DND-41 (cell line): ENCODE results near the gene TPGS2.

ENCODE experiments used
- EZH2 ChIP-seq: IDR thresholded peaks from 3 replicates; pipeline ENCODE4 v1.6.1; 2012; ENCODE audit warnings: borderline replicate concordance, low read depth, mild to moderate bottlenecking, moderate library complexity, low read length, inconsistent platforms; ENCODE audit not compliant: severe bottlenecking
- TF ChIP-seq, protein P1 (sequence below): IDR thresholded peaks from 2 replicates; pipeline ENCODE4 v1.5.1; 2012; ENCODE audit warnings: borderline replicate concordance, low read length, moderate library complexity, mild to moderate bottlenecking; ENCODE audit not compliant: poor library complexity, severe bottlenecking; ENCODE audit errors: extremely low read depth

DNA sequence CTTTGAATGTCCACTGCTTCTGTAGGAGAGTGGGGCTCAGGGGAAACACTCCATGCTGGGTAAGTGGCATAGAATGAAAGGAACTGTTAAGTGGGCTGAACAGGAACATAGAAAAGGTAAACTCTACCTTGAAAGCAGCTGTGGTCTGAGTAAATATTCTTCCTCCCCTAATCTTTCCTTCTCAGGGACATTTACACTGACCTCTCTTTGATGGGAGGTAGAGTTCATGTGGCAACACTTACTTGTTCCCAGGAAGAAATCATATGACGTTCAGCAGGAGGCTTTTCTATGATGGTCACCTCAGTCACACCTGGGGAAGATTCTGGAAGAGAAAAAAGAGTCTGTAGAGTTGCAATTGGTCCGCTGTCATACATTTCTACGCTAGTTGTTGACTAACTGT lies 10.2 kb downstream of the TPGS2 start:
- TF ChIP-seq, protein P1, sequence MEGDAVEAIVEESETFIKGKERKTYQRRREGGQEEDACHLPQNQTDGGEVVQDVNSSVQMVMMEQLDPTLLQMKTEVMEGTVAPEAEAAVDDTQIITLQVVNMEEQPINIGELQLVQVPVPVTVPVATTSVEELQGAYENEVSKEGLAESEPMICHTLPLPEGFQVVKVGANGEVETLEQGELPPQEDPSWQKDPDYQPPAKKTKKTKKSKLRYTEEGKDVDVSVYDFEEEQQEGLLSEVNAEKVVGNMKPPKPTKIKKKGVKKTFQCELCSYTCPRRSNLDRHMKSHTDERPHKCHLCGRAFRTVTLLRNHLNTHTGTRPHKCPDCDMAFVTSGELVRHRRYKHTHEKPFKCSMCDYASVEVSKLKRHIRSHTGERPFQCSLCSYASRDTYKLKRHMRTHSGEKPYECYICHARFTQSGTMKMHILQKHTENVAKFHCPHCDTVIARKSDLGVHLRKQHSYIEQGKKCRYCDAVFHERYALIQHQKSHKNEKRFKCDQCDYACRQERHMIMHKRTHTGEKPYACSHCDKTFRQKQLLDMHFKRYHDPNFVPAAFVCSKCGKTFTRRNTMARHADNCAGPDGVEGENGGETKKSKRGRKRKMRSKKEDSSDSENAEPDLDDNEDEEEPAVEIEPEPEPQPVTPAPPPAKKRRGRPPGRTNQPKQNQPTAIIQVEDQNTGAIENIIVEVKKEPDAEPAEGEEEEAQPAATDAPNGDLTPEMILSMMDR: no peak
- no peak for TF ChIP-seq EZH2
